Activated CD4-positive, alpha-beta T cell treated with anti-CD3 and anti-CD28 coated beads, Interleukin-2, amount 50 U/mL, for 4 hours (primary cell): ENCODE data around the gene PAX1.

Source experiments
- DNase-seq, 2 experiments: peaks; one replicate each; pipeline ENCODE4 v3.0.0-alpha.2; 2020

The PAX1 gene

DNA sequence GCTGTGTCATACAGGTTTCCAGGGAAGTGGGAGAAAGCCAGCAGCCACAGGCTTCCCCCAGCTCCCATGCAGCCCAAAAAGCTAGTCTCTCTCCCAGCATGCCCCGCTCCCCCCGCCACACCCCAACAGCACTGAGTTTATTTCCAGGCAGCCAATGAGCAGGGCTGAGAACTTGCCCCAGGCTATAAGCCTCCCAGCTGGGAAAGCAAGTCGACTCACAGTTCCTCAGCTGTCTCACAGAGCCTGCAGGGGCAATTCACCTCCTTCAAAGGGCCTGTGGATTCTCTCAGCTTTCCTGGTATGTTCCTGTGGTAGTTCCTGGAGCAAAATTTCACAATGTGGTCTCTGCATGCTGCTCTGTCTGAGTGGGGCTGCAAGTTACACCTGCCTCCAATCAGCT lies 34.2 kb downstream of the PAX1 start:
- no peak for DNase-seq

DNA sequence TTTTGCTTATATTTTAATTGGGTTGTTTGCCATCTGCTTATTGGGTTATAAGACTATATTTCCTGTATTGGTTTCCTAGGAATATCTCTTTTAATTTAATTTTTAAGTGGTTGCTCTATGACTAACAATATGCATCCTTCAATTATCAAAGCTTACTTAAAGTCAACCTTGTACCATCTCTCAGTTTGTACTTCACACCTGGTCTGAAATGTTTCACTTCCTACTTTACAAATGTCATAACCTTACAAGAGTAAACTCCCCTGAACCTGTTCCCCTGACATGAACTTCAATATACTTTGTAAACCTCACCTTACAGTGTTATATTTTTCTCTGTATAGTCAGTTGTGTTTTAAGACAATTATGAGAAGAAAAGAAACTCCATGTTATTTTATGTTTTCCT lies 35.8 kb downstream of the PAX1 start:
- no peak for DNase-seq

DNA sequence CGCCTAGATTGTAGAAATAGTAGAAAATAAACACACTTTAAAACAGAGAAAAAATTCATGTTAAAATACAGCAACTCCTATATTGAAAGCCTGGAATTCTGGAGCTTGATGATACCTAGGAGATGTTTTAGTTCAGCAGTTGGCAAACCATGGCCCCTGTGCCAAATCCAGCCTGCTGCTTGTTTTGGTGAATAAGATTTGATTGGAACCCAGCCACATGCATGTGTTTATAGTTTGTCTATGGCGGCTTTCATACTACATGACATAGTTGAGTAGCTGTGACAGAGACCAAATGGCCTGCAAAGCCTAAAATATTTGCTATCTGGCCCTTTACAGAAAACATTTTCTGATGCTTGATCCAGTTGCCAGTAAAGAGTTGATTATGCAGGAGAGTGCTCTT lies 57.2 kb downstream of the PAX1 start:
- DNase-seq, result no peak

- no peak for DNase-seq
Measured at GRCh38 chr20:21767200-21767738, 61.8 kb downstream of the PAX1 start.

DNA sequence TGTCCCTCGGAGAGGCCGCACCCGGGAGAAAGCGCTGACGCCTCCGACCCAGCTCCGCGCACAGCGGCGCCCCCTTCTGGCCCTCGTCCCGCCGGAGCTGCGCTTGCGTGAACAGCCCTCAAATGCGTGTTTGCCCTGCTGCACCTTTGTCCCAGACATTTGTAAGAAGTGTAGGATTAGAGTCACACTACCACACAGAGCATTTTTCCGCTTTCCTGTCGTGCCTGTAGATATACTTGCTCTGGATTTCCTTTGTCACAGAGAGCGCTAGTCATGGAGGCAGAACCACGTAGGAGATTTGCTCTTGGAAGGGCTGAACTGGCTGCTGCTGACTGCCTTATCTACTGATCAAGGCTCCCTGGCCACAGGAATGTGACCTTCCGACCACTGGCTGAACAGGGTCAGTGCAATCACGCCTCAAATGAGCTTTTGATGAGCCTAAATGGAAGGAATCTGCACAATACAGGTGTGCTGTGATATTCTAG lies 62.3 kb downstream of the PAX1 start:
- no peak for DNase-seq
